Measurements from ENCODE around the gene KRT17. TPM values are rescaled to one million over a fixed set of nuclear protein-coding genes. Genes with fewer than 3 reads are reported as not detected.
"Not testable (repeated sequence)": the region's sequence is repeated elsewhere in the genome, so short reads cannot be mapped to it uniquely, and the experiment has no call there.

The KRT17 gene
- total RNA-seq, 1 donor from 2014 or later, result not detected

DNA sequence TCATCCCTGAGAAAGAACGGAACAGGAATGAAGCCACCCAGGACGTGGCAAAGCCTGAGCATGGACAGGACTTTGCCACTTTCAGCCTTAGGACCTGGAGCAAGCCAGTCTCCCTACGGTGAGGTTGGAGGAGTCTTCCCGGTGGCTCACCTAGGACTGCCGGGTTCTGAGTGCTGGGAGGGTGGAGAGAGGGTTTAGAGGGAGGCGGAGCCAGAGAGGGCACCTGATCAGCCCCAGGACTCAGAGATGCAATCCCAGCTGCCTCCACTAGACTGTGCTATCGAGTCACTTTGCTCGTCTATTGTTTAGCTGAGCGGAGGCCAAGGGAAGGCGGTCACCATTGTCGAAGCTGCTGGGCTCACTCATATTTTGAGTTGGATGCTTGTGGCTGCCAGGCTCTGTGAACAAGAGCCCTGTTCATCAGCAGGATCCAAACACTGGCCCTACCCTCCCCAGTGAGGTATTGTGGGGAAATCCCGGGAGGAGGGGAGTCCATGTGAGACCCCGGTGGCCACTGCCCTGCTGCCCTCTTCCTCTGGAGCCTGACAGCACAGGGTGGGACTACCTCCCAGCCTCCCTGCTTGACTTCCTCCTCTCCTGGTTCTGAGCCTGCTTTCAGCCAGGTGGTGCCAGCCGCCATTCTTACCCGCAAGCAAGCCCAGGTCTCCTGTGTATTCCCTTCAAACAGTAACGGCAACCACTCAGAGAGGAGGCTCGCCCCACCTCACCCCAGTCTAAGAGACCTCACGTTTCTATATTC, 44.7 kb downstream of the KRT17 start:
- Mint-ChIP-seq H3K4me1 (ENCODE audit: low read depth, unreplicated experiment) (peaks cover 4% of the 10 kb centered on the region), H3K27me3 (ENCODE audit: unreplicated experiment) (no peaks in the 10 kb centered on the region), H3K27ac (ENCODE audit: unreplicated experiment) (peak overlapping the region; percentile 8), H3K9me3 (ENCODE audit: unreplicated experiment) (peaks cover 3% of the 10 kb centered on the region), H3K4me3 (ENCODE audit: unreplicated experiment) (no peak overlapping the region), H3K36me3 (ENCODE audit: unreplicated experiment) (no peaks in the 10 kb centered on the region)
- DNase-seq, result peak; percentile 90
- TF ChIP-seq, protein P1, sequence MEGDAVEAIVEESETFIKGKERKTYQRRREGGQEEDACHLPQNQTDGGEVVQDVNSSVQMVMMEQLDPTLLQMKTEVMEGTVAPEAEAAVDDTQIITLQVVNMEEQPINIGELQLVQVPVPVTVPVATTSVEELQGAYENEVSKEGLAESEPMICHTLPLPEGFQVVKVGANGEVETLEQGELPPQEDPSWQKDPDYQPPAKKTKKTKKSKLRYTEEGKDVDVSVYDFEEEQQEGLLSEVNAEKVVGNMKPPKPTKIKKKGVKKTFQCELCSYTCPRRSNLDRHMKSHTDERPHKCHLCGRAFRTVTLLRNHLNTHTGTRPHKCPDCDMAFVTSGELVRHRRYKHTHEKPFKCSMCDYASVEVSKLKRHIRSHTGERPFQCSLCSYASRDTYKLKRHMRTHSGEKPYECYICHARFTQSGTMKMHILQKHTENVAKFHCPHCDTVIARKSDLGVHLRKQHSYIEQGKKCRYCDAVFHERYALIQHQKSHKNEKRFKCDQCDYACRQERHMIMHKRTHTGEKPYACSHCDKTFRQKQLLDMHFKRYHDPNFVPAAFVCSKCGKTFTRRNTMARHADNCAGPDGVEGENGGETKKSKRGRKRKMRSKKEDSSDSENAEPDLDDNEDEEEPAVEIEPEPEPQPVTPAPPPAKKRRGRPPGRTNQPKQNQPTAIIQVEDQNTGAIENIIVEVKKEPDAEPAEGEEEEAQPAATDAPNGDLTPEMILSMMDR (IDR thresholded peaks at IDR 0.05; ENCODE audit: partially characterized antibody, unreplicated experiment), result peak; percentile 86

DNA sequence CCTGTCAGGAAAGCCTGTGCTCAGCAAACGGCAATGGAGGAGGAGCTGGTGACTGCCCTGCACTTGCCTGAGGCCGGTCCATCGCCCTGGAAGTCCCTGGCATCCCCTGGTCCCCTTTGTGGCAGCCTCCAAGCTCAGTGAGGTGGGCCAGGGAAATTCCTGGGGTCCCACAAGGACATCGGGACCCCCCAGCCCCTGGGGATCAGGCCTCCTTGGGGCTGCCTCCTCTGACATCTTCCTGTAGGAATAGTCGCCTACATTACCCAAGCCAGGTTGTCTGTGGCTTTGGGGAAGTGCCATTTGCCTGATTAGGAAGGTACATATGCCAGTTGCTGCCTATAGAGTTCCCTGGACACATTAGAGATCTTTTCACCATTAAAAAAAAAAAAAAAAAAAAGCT, 45.4 kb downstream of the KRT17 start:
- Mint-ChIP-seq H3K36me3 (ENCODE audit: unreplicated experiment) (no peaks in the 10 kb centered on the region), H3K27me3 (ENCODE audit: unreplicated experiment) (no peaks in the 10 kb centered on the region), H3K9me3 (ENCODE audit: unreplicated experiment) (peaks cover 3% of the 10 kb centered on the region), H3K4me3 (ENCODE audit: unreplicated experiment) (no peak overlapping the region), H3K4me1 (ENCODE audit: low read depth, unreplicated experiment) (peaks cover 4% of the 10 kb centered on the region), H3K27ac (ENCODE audit: unreplicated experiment) (no peak overlapping the region)
- DNase-seq, result no peak
- TF ChIP-seq, protein P1 (IDR thresholded peaks at IDR 0.05; ENCODE audit: partially characterized antibody, unreplicated experiment), result no peak

DNA sequence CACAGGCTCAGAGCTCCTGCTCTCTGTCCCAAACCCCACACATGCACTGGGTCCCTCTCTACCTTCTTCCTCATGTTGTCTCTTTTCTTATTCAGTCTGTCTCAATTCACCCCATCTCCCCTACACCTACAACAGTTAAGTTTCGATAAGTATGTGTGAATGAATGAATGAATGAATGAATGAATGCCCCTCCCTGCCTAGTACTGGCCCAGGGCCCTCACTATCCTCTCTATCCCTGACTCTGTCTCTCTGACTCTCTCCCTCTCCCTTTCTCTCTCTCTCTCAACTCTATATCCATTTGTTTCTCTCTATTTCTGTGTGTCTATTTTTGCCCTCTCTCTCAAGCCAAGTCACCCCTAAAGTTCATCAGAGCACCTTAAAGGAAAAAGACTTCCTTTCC, 45.8 kb downstream of the KRT17 start:
- Mint-ChIP-seq H3K9me3 (ENCODE audit: unreplicated experiment) (peaks cover 2% of the 10 kb centered on the region), H3K4me3 (ENCODE audit: unreplicated experiment) (no peak overlapping the region), H3K36me3 (ENCODE audit: unreplicated experiment) (no peaks in the 10 kb centered on the region), H3K4me1 (ENCODE audit: low read depth, unreplicated experiment) (peaks cover 4% of the 10 kb centered on the region), H3K27me3 (ENCODE audit: unreplicated experiment) (no peaks in the 10 kb centered on the region), H3K27ac (ENCODE audit: unreplicated experiment) (no peak overlapping the region)
- no peak for DNase-seq
- TF ChIP-seq, protein P1 (IDR thresholded peaks at IDR 0.05; ENCODE audit: partially characterized antibody, unreplicated experiment), result no peak

- not testable (repeated sequence) for H3K27ac Mint-ChIP-seq (ENCODE audit: unreplicated experiment); H3K36me3 Mint-ChIP-seq (ENCODE audit: unreplicated experiment); H3K4me3 Mint-ChIP-seq (ENCODE audit: unreplicated experiment); H3K9me3 Mint-ChIP-seq (ENCODE audit: unreplicated experiment); H3K27me3 Mint-ChIP-seq (ENCODE audit: unreplicated experiment); DNase-seq; H3K4me1 Mint-ChIP-seq (ENCODE audit: low read depth, unreplicated experiment)
Observed at GRCh38 chr17:41576740-41577139, 47.6 kb downstream of the KRT17 start.

GRCh38 chr17:41575336-41575735, 49.0 kb downstream of the KRT17 start:
- peaks cover 2% of the 10 kb centered on the region for H3K9me3 Mint-ChIP-seq (ENCODE audit: unreplicated experiment)
- no peaks in the 10 kb centered on the region for H3K27me3 Mint-ChIP-seq (ENCODE audit: unreplicated experiment)
- no peak overlapping the region for H3K27ac Mint-ChIP-seq (ENCODE audit: unreplicated experiment)
- DNase-seq, result no peak
- H3K36me3 Mint-ChIP-seq (ENCODE audit: unreplicated experiment), result no peaks in the 10 kb centered on the region
- H3K4me1 Mint-ChIP-seq (ENCODE audit: low read depth, unreplicated experiment), result peaks cover 4% of the 10 kb centered on the region
- no peak overlapping the region for H3K4me3 Mint-ChIP-seq (ENCODE audit: unreplicated experiment)
- TF ChIP-seq, protein P1 (IDR thresholded peaks at IDR 0.05; ENCODE audit: partially characterized antibody, unreplicated experiment), result no peak

Measured in glutamatergic neuron (in vitro differentiated cells).